PC-9 (cell line): ENCODE data around the gene GLCCI1.

Experiments used
- EZH2 ChIP-seq: fragments of 200-600 bp; sonication (generic); IDR thresholded peaks from 2 replicates; pipeline ENCODE4 v1.8.0; 2017; ENCODE audit warnings: antibody characterized with exemption, low read depth
- TF ChIP-seq, protein P1 (sequence below): fragments of 200-600 bp; sonication (generic); conservative IDR thresholded peaks from 2 replicates; pipeline ENCODE4 v1.6.1; 2017; ENCODE audit warnings: mixed run types, antibody characterized with exemption, mild to moderate bottlenecking, moderate library complexity

DNA sequence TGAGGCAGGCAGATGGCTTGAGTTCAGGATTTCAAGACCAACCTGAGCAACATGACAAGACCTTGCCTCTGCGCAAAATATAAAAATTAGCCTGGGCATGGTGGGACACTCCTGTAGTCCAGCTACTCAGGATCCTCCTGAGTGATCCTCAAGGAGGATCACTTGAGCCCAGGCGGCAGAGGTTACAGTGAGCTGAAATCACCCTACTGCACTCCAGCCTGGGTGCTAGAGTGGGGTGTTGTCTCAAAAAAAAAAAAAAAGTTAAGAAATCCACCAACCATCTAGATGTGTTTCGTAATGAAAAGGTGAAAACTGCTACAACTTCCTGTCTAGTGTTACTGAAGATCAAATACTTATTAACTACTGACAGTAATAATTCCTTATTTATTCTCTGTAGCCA lies 8.1 kb downstream of the GLCCI1 start:
- TF ChIP-seq, protein P1, sequence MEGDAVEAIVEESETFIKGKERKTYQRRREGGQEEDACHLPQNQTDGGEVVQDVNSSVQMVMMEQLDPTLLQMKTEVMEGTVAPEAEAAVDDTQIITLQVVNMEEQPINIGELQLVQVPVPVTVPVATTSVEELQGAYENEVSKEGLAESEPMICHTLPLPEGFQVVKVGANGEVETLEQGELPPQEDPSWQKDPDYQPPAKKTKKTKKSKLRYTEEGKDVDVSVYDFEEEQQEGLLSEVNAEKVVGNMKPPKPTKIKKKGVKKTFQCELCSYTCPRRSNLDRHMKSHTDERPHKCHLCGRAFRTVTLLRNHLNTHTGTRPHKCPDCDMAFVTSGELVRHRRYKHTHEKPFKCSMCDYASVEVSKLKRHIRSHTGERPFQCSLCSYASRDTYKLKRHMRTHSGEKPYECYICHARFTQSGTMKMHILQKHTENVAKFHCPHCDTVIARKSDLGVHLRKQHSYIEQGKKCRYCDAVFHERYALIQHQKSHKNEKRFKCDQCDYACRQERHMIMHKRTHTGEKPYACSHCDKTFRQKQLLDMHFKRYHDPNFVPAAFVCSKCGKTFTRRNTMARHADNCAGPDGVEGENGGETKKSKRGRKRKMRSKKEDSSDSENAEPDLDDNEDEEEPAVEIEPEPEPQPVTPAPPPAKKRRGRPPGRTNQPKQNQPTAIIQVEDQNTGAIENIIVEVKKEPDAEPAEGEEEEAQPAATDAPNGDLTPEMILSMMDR: no peak
- no peak for TF ChIP-seq EZH2
